Muscle of leg (tissue), 11 donors: ENCODE data around the gene SP5. TPM values are rescaled to one million over a fixed set of nuclear protein-coding genes. Genes with fewer than 3 reads are reported as not detected.
"Not testable (repeated sequence)": the region's sequence is repeated elsewhere in the genome, so short reads cannot be mapped to it uniquely, and the experiment has no call there.

ENCODE experiments used
- DNase-seq: peaks from one replicate; pipeline ENCODE4 v3.0.0; 2013
- H3K27ac ChIP-seq: one replicate; pipeline ENCODE4 v1.5.1; 2013; ENCODE audit warnings: mild to moderate bottlenecking, low read length, control low read depth
- H3K27me3 ChIP-seq: one replicate; pipeline ENCODE4 v1.6.1; 2013; ENCODE audit warnings: low read length; ENCODE audit not compliant: control insufficient read depth, insufficient read depth
- H3K36me3 ChIP-seq: one replicate; pipeline ENCODE4 v1.6.1; 2013; ENCODE audit warnings: low read length; ENCODE audit not compliant: control insufficient read depth, insufficient read depth
- H3K4me1 ChIP-seq: one replicate; pipeline ENCODE4 v1.6.1; 2013; ENCODE audit warnings: low read length; ENCODE audit not compliant: control insufficient read depth, insufficient read depth
- H3K4me3 ChIP-seq: one replicate; pipeline ENCODE4 v1.5.1; 2013; ENCODE audit warnings: low read length, control low read depth
- H3K9me3 ChIP-seq: replicated peaks from 2 replicates; pipeline ENCODE4 v1.6.1; 2013; ENCODE audit warnings: low read depth, low read length; ENCODE audit not compliant: control insufficient read depth
- WGBS: methylation state at CpG from one replicate; pipeline ENCODE4 v1.1.5; 2013; ENCODE audit warnings: missing lambda C conversion rate; ENCODE audit not compliant: insufficient coverage; 5-methylcytosine and 5-hydroxymethylcytosine counted together
- polyA plus RNA-seq, 8 donors: library from polyadenylated mRNA; unstranded; fragments of 120-200 nt; gene quantifications; one replicate each; pipeline versions ENCODE4 v1.2.1 to v1.2.3, GENCODE V29; 2013; ENCODE audit warnings: inconsistent platforms in 1 of 8, low replicate concordance in 1 of 8; ENCODE audit not compliant: insufficient read length in 8 of 8, insufficient read depth in 1 of 8
- total RNA-seq: library from RNA; stranded (reverse); fragments of 120-200 nt; gene quantifications from one replicate; pipeline ENCODE4 v1.2.4, GENCODE V29; 2013

Gene SP5
- total and polyA plus RNA-seq, 9 donors, result 1.3 to 8.7 (median 3.7) TPM

- Histone ChIP-seq H3K9me3 (no peaks in the 10 kb centered on the region), H3K36me3 (no peaks in the 10 kb centered on the region), H3K27ac (no peak overlapping the region), H3K4me1 (no peaks in the 10 kb centered on the region), H3K27me3 (no peaks in the 10 kb centered on the region), H3K4me3 (no peak overlapping the region)
- no CpG with 5 or more reads among the region's 4 CpGs for WGBS
- DNase-seq, result no peak
Observed at GRCh38 chr2:170747921-170748320, 32.8 kb downstream of the SP5 start.

GRCh38 chr2:170751555-170751954, 36.4 kb downstream of the SP5 start:
- H3K4me3 ChIP-seq, H3K36me3 ChIP-seq, H3K9me3 ChIP-seq, H3K27me3 ChIP-seq, H3K27ac ChIP-seq, H3K4me1 ChIP-seq, DNase-seq: not testable (repeated sequence)
- 89% methylated on average over 12 of the region's 12 CpGs for WGBS

- Histone ChIP-seq H3K27me3 (no peaks in the 10 kb centered on the region), H3K27ac (no peak overlapping the region), H3K4me1 (no peaks in the 10 kb centered on the region), H3K36me3 (no peaks in the 10 kb centered on the region), H3K9me3 (no peaks in the 10 kb centered on the region), H3K4me3 (no peak overlapping the region)
- DNase-seq, result no peak
Observed at GRCh38 chr2:170761572-170761971, 46.4 kb downstream of the SP5 start.

- no peak overlapping the region for H3K4me3 ChIP-seq
- H3K4me1 ChIP-seq, result no peaks in the 10 kb centered on the region
- DNase-seq, result no peak
- 77% methylated on average over 7 of the region's 7 CpGs for WGBS
- H3K9me3 ChIP-seq, result no peaks in the 10 kb centered on the region
- H3K27ac ChIP-seq, result no peak overlapping the region
- no peaks in the 10 kb centered on the region for H3K27me3 ChIP-seq
- no peaks in the 10 kb centered on the region for H3K36me3 ChIP-seq
Observed at GRCh38 chr2:170762760-170763159, 47.6 kb downstream of the SP5 start.

- H3K27me3 ChIP-seq, result no peaks in the 10 kb centered on the region
- no peaks in the 10 kb centered on the region for H3K4me1 ChIP-seq
- H3K4me3 ChIP-seq, result no peak overlapping the region
- no peak for DNase-seq
- H3K36me3 ChIP-seq, result no peaks in the 10 kb centered on the region
- no peak overlapping the region for H3K27ac ChIP-seq
- H3K9me3 ChIP-seq, result no peaks in the 10 kb centered on the region
- WGBS, result 100% methylated on average over 2 of the region's 4 CpGs
Observed at GRCh38 chr2:170763232-170763631, 48.1 kb downstream of the SP5 start.

- H3K27me3 ChIP-seq, result no peaks in the 10 kb centered on the region
- no CpG with 5 or more reads among the region's 2 CpGs for WGBS
Observed at GRCh38 chr2:170764880-170765261, 49.7 kb downstream of the SP5 start.

GRCh38 chr2:170766693-170767092, 51.6 kb downstream of the SP5 start:
- Histone ChIP-seq H3K4me3 (no peak overlapping the region), H3K27ac (no peak overlapping the region), H3K4me1 (peaks cover 10% of the 10 kb centered on the region), H3K9me3 (no peaks in the 10 kb centered on the region), H3K36me3 (no peaks in the 10 kb centered on the region), H3K27me3 (peaks cover 12% of the 10 kb centered on the region)
- no peak for DNase-seq
- no CpG with 5 or more reads among the region's 4 CpGs for WGBS

More at GRCh38 chr2:170764880-170765261, 49.7 kb downstream of the SP5 start:
- H3K4me1 ChIP-seq, result no peaks in the 10 kb centered on the region
- no peaks in the 10 kb centered on the region for H3K9me3 ChIP-seq
- no peak overlapping the region for H3K4me3 ChIP-seq
- H3K36me3 ChIP-seq, result no peaks in the 10 kb centered on the region
- DNase-seq, result no peak
- no peak overlapping the region for H3K27ac ChIP-seq

Other genes starting within 250 kb of the SP5 start
- gene ERICH2, start 55.0 kb downstream of the SP5 start, total RNA-seq, result 0.35 TPM
- gene ERICH2, start 55.0 kb downstream of the SP5 start, polyA plus RNA-seq, result under 1 TPM; 0.43 to 0.92 (median 0.74) TPM
- 0.35 TPM for gene GAD1, start 101.5 kb downstream of the SP5 start, total RNA-seq
- gene GAD1, start 101.5 kb downstream of the SP5 start, polyA plus RNA-seq, result 1 to 10 TPM in 3 of 8 donors, under 1 TPM in 5; 0.28 to 1.5 (median 0.79) TPM
- 24.6 TPM for gene GORASP2, start 213.9 kb downstream of the SP5 start, total RNA-seq
- 10 to 100 TPM; 60.9 to 84.6 (median 76.3) TPM for gene GORASP2, start 213.9 kb downstream of the SP5 start, polyA plus RNA-seq